Activated CD8-positive, alpha-beta memory T cell treated with anti-CD3 and anti-CD28 coated beads, Interleukin-2, amount 50 U/mL, for 1 hour (primary cell): ENCODE measurements around the gene ASIC3.
"Not testable (repeated sequence)": the region's sequence is repeated elsewhere in the genome, so short reads cannot be mapped to it uniquely, and the experiment has no call there.

ENCODE experiments used
- DNase-seq: peaks from one replicate; pipeline ENCODE4 v3.0.0-alpha.2; 2020; ENCODE audit errors: extremely low read depth

Gene ASIC3

DNA sequence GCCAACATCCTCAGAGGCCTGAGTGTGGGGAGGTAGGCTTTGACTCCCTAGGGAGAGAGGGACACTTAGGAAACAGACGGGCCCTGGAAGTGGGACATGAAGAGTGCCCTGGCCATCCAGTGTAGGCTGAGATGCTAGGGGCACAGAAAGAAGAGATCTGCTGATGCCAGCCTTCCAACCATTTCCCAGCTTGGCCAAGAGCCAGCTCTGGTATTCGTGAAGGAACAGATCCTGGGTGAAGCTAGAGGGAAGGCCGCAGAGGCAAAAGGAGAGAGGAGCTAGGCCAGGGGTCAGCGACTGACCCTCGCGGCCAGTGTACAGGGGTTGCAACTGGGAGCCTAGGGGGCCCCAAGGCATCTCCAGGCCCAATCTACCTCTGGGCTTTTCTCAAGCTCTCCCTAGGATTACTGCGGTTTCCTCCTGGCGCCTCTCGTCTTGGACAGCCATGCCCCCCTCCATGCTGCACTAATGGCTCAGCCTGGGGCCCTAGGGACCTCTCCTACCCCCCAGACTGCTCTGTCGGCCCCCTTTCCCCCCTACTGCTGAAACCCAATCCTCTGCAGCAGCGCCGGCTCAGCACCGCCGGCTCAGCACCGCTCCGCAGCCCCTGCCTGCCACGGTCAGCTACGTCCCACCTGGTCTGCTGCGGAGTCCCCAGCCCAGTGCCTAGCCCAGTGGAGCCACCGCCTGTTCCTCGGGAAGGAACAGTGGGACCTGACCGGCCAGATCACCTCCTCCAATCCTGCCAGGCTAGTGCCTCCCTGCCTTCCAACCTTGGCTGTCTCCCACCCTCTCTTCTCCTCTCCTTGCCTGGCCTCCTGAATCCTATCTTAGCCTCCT, at the start of gene ASIC3:
Gene ASIC3, plus strand, starts transcription at position 556 of the 840 bp plus-strand sequence. CDS start 355 bp downstream, outside the sequence.
- DNase-seq = no peak

DNA sequence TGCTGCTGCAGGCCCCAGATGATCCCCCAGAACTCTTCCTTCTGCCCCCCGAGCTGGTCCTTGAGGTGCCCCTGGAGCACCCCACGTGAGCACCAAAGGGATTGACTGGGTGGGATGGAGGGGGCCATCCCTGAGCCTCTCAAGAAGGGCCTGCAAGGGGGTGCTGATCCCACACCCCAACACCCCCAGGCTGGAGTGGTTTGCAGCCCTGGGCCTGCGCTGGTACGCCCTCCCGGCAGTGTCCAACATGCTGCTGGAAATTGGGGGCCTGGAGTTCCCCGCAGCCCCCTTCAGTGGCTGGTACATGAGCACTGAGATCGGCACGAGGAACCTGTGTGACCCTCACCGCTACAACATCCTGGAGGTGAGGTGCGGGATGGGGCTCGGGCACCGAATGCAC, 49.3 kb upstream of the ASIC3 start:
- DNase-seq = no peak

DNA sequence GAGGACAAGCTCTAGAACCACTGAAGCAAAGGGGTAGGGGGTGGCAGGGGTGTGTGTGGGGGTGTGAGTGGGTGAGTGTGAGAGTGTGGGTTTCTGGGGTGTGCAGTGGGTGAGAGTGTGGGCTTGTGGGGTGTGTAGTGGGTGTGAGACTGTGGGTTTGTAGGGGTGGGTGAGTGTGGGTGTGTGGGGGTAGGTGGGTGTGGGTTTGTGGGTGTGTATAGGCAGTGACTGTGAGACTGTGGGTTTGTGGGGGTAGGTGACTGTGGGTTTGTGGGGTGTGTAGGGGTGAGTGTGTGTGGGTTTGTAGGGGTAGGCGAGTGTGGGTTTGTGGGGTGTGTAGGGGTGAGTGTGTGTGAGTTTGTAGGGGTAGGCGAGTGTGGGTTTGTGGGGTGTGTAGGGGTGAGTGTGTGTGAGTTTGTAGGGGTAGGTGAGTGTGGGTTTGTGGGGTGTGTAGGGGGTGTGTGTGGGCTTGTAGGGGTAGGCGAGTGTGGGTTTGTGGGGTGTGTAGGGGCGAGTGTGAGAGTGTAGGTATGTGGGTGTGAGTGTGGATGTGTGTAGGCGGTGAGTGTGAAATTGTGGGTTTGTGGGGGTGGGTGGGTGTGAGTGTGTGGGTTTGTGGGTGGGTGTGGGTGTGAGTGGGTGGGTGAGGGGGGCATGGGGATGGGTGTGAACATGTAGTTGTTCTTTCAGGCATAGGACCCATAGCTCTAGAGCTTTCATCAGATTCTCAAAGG, 48.7 kb upstream of the ASIC3 start:
- no peak for DNase-seq

DNA sequence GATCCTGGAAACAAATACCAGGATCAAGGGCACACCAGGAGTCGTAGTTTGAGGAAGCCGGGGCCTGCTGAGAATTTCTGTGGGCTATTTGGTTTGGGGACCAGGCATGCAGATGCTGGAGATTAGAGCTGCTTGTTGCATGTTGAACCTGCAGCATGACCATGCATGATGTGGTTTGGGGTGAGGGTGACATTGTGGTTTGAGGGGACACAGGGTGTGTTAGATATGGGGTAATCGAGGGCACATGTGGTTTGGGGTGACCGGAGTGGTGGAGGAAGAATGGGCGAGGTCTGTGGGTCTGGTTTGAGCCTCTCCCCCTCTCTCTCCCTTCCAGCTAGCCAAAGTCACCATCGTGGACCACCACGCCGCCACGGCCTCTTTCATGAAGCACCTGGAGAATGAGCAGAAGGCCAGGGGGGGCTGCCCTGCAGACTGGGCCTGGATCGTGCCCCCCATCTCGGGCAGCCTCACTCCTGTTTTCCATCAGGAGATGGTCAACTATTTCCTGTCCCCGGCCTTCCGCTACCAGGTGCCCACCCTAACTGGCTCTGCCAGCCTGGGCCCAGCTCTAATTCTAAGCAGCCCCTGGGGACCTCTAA, 47.3 kb upstream of the ASIC3 start:
- no peak for DNase-seq

DNA sequence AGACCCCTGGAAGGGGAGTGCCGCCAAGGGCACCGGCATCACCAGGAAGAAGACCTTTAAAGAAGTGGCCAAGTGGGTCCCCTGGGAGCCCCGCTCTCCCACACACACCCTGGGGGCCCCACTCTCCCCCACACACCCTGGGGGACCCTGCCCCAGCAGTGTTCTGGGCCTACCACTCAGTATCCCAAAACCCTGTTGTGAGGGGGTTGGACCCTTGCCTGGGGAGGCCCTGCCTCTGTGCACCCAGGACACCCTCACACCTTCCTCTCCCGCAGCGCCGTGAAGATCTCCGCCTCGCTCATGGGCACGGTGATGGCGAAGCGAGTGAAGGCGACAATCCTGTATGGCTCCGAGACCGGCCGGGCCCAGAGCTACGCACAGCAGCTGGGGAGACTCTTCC, 46.8 kb upstream of the ASIC3 start:
- no peak for DNase-seq

DNA sequence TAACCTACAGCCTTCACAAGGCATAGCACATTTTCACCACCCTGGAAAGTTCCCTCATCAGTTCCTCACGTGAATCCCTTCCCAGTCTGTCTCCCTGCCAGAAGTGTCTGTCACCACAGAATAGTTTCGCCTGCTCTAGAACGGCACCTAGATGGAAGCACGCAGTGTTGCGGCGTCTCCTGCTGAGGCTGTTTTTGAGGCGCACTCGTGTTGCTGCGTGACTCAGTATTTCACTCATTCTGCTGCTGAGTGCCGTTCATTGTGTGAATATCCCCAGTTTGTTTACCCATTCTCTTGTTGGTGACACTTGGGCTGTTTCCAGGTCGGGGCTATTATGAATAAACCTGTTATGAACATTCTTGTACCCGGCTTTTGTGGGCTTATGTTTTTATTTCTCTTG, 44.8 kb upstream of the ASIC3 start:
- no peak for DNase-seq

DNA sequence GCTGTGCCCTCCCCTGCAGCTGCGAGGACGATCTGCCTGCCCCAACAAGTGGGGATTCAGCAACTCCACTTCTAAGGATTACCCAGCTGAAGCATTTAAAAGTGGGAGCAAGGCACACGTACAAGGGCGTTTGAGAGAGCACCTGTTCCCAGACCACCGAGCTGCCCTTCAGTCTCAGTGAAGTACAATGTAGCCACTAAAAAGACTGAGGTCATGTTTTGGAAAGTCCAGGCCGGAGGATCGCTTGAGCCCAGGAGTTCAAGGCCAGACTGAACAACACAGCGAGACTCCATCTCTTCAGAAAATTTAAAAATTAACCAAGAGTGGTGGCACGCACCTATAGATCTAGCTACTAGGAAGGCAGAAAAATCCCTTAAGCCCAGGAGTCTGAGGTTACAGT, 42.8 kb upstream of the ASIC3 start:
- DNase-seq = no peak

DNA sequence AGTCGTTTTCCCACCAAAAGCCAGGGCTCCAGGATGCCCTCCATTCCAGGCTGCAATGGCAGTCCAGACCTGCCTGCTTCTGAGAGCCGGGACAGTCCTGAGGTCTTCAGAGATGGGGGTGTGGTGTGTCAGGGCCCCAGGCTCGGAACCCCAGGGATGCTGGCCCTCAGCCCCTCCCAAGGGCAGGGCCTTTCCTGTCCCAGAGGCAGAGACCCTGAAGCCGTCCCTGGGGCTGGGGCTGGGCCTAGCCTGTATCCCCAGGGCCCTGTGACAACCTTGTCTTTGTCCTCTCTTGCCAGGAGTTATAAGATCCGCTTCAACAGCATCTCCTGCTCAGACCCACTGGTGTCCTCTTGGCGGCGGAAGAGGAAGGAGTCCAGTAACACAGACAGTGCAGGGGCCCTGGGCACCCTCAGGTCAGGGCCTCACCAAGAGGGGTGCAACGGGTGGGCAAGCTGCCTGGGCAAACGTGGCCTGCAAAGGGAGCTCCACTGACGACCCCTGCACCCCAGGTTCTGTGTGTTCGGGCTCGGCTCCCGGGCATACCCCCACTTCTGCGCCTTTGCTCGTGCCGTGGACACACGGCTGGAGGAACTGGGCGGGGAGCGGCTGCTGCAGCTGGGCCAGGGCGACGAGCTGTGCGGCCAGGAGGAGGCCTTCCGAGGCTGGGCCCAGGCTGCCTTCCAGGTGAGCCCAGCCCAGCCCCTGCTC, 41.6 kb upstream of the ASIC3 start:
- no peak for DNase-seq

DNA sequence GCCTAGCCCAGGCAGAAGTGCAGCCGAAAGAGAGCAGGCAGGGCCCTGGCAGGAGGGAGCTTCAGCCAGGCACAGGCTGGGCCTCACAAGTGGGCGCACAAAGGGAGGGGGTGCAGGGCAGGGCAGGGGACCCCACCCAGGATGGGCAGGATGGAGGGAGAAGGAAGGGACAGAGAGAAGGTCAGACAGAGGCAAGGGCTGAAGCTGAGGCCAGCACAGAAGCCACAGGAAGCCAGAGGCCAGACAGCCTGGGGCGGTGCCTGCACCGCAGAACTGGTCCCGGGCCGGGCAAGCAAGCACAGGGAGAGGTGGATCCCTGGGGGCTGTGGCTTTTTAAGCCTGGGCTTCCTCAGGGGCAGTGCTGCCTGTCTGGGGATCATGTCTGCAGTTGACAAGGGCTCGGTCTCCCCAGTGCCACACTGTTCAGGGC, 40.8 kb upstream of the ASIC3 start:
- no peak for DNase-seq

DNA sequence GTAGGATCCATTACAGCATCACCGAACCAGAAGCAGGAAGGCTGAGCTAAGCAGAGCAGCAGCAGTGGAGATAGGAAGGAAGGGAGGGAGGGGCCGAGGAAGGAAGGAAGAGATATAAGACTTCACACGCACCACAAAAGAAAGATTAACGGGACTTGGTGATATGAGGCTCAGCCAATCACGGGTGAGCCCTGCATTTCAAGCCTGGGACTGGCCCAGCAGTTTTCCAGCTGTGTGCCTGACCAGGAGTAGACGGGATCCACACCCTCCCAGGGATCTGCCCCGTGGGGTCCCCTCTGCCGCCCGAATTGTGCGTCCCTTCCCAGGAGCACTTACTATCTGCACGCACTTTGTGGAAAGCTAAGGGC, 40.2 kb upstream of the ASIC3 start:
- no peak for DNase-seq

DNA sequence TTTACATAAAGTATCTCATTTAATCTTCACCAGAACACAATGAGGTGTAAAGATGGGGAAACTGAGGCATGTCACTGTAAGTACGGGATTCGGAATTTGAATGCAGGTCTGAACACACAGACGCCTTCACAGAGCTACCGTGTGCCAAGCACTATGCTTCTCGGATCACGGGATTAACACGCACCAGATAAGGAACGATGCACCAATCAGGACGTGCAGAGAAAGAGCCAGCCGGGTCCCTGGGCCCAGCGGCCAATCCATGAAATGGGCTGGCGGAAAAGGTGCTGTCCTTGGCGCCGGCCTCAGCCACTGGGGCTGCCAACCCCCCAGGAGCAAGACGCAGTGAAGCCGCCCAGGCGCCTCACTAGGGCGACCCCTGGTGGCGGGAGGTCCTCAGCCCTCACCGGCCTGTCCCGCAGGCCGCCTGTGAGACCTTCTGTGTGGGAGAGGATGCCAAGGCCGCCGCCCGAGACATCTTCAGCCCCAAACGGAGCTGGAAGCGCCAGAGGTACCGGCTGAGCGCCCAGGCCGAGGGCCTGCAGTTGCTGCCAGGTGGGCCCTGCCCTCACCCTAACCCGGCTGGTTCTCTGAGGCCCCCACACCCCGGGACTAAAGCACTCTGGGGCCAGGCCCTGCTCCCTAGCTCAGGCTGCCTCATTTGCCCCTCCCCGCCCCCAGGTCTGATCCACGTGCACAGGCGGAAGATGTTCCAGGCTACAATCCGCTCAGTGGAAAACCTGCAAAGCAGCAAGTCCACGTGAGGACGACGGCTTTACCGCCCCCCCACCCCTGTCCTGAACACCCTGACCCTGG, 39.6 kb upstream of the ASIC3 start:
- DNase-seq = no peak

DNA sequence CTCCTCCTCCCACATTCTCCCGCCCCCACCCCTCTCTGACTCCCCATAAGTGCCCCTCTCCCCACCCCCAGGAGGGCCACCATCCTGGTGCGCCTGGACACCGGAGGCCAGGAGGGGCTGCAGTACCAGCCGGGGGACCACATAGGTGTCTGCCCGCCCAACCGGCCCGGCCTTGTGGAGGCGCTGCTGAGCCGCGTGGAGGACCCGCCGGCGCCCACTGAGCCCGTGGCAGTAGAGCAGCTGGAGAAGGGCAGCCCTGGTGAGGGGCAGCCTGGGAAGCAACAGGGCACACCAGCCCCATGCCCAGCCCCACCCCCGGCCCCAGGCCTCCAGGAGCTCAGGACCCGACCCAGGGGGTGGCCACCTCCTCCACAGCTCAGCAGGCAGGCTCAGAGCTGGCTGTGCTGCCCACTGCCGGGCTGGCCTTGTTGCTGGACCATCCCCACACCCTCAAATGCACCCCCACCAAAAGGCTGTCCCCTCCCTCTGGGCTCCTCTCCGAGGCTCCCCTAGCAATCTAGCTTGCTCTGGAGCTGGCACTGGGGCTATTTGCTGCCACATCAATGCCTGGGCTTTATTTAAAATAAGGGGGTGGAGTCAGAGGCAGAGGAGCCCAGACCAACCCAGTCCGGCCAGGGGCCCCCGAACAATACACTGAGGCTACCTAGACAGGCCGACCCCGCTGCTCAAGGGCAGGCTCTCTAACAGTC, 38.8 kb upstream of the ASIC3 start:
- no peak for DNase-seq

DNA sequence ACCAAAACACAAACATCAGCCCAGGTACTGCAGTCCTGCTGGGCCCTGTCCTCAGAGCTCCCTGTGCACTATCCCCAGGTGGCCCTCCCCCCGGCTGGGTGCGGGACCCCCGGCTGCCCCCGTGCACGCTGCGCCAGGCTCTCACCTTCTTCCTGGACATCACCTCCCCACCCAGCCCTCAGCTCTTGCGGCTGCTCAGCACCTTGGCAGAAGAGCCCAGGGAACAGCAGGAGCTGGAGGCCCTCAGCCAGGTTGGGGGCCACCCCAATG, 38.4 kb upstream of the ASIC3 start:
- no peak for DNase-seq

DNA sequence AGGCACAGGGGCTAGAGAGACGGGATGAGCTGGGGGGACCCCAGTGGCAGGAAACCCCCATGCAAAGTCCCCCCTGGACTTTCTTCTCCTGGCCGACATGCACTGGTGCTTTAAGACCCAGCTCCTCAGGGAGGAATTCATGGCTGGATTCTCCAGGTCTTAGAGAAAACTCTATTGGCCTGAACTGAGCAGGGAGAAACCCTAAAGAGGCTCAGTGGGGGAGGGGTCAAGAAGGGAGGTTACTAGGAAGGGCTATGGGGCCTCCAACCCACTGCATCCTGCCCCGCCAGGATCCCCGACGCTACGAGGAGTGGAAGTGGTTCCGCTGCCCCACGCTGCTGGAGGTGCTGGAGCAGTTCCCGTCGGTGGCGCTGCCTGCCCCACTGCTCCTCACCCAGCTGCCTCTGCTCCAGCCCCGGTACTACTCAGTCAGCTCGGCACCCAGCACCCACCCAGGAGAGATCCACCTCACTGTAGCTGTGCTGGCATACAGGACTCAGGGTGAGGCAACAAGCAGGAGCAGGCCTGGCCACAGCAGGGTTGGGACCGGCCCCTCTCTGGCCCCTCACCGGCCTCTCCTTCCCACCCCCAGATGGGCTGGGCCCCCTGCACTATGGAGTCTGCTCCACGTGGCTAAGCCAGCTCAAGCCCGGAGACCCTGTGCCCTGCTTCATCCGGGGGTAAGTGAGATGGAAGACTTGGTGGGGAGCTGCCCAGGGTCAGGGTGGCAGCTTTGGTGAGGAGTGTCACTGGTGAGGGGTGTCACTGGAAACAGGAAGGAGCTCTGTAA, 37.8 kb upstream of the ASIC3 start:
- DNase-seq = no peak

DNA sequence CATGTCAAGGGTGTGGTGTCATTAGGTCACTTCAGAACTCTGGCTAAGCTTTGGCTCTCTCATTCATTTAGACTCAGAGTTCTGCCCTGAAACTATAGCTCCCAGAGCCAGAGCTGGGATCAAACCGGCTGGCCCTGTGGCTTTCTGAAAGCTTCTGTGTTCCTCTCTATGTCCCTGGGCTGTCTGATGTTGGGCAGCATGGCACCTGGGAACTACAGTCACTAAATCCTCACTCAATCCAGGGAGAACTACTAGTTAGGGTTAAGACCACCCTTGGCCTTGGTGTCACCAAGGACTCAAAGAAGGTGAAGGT, 37.3 kb upstream of the ASIC3 start:
- DNase-seq = no peak

DNA sequence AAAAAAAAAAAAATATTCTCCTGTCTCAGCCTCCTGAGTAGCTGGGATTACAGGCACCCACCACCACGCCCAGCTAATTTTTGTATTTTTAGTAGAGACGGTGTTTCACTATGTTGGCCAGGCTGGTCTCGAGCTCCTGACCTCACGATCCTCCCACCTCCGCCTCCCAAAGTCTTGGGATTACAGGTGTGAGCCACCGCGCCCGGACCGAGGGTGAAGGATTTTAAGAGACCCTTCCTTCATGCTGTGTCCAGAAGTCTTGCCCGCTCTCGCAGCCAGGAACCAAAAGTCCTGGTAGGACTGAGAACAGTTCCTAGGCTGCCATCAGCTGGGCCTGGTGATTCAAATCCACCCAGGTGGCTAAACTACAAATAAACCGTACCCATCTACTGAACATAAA, 36.7 kb upstream of the ASIC3 start:
- DNase-seq = not testable (repeated sequence)

DNA sequence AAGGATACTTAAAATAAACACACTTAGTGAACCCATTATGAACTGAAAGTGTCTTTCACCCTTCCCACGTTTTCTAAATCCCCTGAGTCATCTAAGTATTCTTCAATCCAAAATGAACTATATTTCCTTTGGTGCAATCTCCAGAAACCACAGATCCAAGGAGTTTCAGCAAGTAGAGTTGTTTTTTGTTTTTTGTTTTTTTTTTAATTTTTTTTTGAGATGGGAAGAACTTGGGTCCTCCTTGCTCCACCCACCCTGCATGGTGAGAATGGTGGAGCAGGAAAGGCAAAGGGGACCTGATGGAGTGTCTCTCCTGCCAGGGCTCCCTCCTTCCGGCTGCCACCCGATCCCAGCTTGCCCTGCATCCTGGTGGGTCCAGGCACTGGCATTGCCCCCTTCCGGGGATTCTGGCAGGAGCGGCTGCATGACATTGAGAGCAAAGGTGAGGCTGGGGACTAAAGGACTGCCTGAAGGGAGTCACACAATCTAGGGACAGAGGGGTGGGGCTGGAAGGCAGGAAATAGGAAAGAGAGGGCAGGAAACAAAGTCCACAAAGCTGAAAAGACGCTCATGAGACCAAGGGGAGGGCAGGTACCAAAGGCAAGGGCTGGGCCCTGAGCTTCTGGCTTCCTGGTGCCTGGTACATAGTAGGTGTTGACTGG, 36.2 kb upstream of the ASIC3 start:
- DNase-seq = no peak

DNA sequence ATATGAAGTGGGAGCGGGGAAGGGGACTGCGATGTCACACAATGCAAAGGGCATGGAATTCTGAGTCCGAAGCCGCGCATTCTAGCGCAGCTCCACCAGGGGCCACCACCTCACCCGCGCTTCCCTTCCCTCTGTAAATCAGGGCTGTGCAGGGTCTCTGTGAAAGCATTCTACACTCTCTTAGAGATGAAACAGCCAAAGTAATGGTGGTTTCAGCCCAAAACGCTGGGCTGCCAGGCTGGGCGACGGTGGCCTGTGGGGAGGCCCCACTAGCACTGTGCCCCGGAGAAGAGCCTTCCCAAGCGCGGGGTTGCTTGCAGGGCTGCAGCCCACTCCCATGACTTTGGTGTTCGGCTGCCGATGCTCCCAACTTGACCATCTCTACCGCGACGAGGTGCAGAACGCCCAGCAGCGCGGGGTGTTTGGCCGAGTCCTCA, 35.4 kb upstream of the ASIC3 start:
- DNase-seq = no peak

DNA sequence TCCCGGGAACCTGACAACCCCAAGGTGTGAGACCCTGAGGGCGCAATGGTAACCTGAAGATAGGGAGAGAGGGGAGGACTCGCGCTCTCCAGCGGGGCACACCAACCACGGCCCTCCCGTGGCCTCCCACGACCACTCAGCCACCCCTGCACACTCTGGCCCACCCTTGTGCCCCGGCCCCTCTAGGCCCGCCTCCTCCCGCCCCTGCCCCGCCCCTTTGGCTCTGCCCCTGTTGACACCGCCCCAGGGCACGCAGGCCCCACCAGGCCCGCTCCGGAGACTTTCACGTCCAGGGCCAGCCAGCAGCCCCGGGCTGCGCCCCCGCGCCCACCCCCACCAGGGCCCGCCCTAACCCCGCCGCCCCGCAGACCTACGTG, 35.0 kb upstream of the ASIC3 start:
- DNase-seq = no peak
